ENCODE data around the gene BCL6.
A peak's percentile ranks its signal among the peaks of the same experiment; 100 is the strongest.

The BCL6 gene

GRCh38 chr3:187738331-187739093 is 6.8 kb downstream of the BCL6 start:
- peak; percentile 73 to 79 for DNase-seq

GRCh38 chr3:187738071-187738330 is 7.3 kb downstream of the BCL6 start:
- DNase-seq: no peak

GRCh38 chr3:187737368-187738070 is 7.7 kb downstream of the BCL6 start:
- DNase-seq: peak; percentile 68 to 76

- DNase-seq: no peak
These were observed 8.3 kb downstream of the BCL6 start for GRCh38 chr3:187737006-187737367.

- no peak for DNase-seq
These were observed 8.8 kb downstream of the BCL6 start for GRCh38 chr3:187736418-187736871.

GRCh38 chr3:187735837-187736236 is 9.4 kb downstream of the BCL6 start:
- DNase-seq: no peak

GRCh38 chr3:187735383-187735782 is 9.9 kb downstream of the BCL6 start:
- no peak for DNase-seq

- DNase-seq: no peak
These were observed 10.4 kb downstream of the BCL6 start for GRCh38 chr3:187734841-187735240.

GRCh38 chr3:187733371-187733770 is 11.9 kb downstream of the BCL6 start:
- DNase-seq: no peak

- DNase-seq: no peak
These were observed 15.7 kb downstream of the BCL6 start for GRCh38 chr3:187729598-187729997.

- no peak for DNase-seq
These were observed 16.2 kb downstream of the BCL6 start for GRCh38 chr3:187728940-187729583.

GRCh38 chr3:187728248-187728647 is 17.0 kb downstream of the BCL6 start:
- no peak for DNase-seq

GRCh38 chr3:187726564-187726963 is 18.7 kb downstream of the BCL6 start:
- DNase-seq: no peak

- no peak for DNase-seq
These were observed 19.5 kb downstream of the BCL6 start for GRCh38 chr3:187725653-187726370.

GRCh38 chr3:187725224-187725623 is 20.0 kb downstream of the BCL6 start:
- no peak for DNase-seq

GRCh38 chr3:187722206-187722612 is 23.1 kb downstream of the BCL6 start:
- no peak for DNase-seq

- DNase-seq: no peak
These were observed 24.2 kb downstream of the BCL6 start for GRCh38 chr3:187721055-187721454.

- no peak for DNase-seq
These were observed 25.0 kb downstream of the BCL6 start for GRCh38 chr3:187720337-187720670.

- no peak for DNase-seq
These were observed 25.5 kb downstream of the BCL6 start for GRCh38 chr3:187719628-187720336.

GRCh38 chr3:187718802-187719201 is 26.5 kb downstream of the BCL6 start:
- DNase-seq: no peak

GRCh38 chr3:187717572-187717971 is 27.7 kb downstream of the BCL6 start:
- no peak for DNase-seq

- peak; percentile 74 to 77 for DNase-seq
These were observed 30.8 kb downstream of the BCL6 start for GRCh38 chr3:187714404-187714979.

GRCh38 chr3:187713504-187713903 is 31.8 kb downstream of the BCL6 start:
- DNase-seq: no peak

All from activated CD4-positive, alpha-beta T cell treated with anti-CD3 and anti-CD28 coated beads, Interleukin-2, amount 50 U/mL, for 48 hours (primary cell).